WTC11 (cell line): ENCODE results near the gene UBQLN3. TPM values are rescaled to one million over a fixed set of nuclear protein-coding genes. Genes with fewer than 3 reads are reported as not detected.
A peak's percentile ranks its signal among the peaks of the same experiment; 100 is the strongest.

Experiments
- ATAC-seq: fragments of 200-7000 bp; cut with Tn5 transposase; 2 replicates; pipeline ENCODE4 v1.10.0; 2021; ENCODE audit warnings: mild to moderate bottlenecking, moderate library complexity
- CTCF ChIA-PET: fragments of 300-600 bp; sonication (Branson Sonifier 250); formaldehyde crosslinking; loops from one replicate; lab custom pipeline; 2021; ENCODE audit warnings: antibody characterized with exemption; lab: Charles Lee
- POLR2A ChIA-PET: fragments of 350-600 bp; sonication (Branson Sonifier 250); formaldehyde crosslinking; loops from one replicate; lab custom pipeline; 2021; ENCODE audit warnings: antibody characterized with exemption; lab: Charles Lee
- DNase-seq: peaks from one replicate; pipeline ENCODE4 v3.0.0; 2021; ENCODE audit warnings: low spot score
- H3K27ac Mint-ChIP-seq: 2 replicates; pipeline ENCODE4 v1.8.0; 2021; ENCODE audit warnings: mixed read lengths
- H3K27me3 Mint-ChIP-seq: 2 replicates; pipeline ENCODE4 v1.8.0; 2021; ENCODE audit warnings: low read depth, mild to moderate bottlenecking, moderate library complexity, mixed read lengths
- H3K36me3 Mint-ChIP-seq: 2 replicates; pipeline ENCODE4 v1.8.0; 2021; ENCODE audit warnings: mixed read lengths
- H3K4me1 Mint-ChIP-seq: 2 replicates; pipeline ENCODE4 v1.8.0; 2022; ENCODE audit warnings: mixed read lengths
- H3K4me3 Mint-ChIP-seq: 2 replicates; pipeline ENCODE4 v1.8.0; 2021; ENCODE audit warnings: mild to moderate bottlenecking, moderate library complexity, mixed read lengths
- H3K9me3 Mint-ChIP-seq: 2 replicates; pipeline ENCODE4 v1.8.0; 2021; ENCODE audit warnings: mixed read lengths
- ERG ChIP-seq: fragments of 250-450 bp; sonication (Bioruptor Pico); IDR thresholded peaks from 2 replicates; pipeline ENCODE4 v1.8.0; 2021; ENCODE audit warnings: mild to moderate bottlenecking
- ESRRA ChIP-seq: sonication (generic); formaldehyde crosslinking; IDR thresholded peaks from 2 replicates; pipeline ENCODE4 v1.8.1; 2022; ENCODE audit warnings: mild to moderate bottlenecking, missing genetic modification reagents, borderline replicate concordance
- GRHL2 ChIP-seq: fragments of 250-450 bp; sonication (Bioruptor Pico); IDR thresholded peaks from 2 replicates; pipeline ENCODE4 v1.8.0; 2022; ENCODE audit warnings: mild to moderate bottlenecking, moderate library complexity; ENCODE audit not compliant: insufficient replicate concordance, severe bottlenecking
- IRF1 ChIP-seq: sonication (generic); formaldehyde crosslinking; IDR thresholded peaks from 2 replicates; pipeline ENCODE4 v1.8.0; 2023; ENCODE audit warnings: missing genetic modification reagents
- MXD4 ChIP-seq: fragments of 250-450 bp; sonication (Bioruptor Pico); IDR thresholded peaks from 2 replicates; pipeline ENCODE4 v1.8.0; 2021; ENCODE audit warnings: mild to moderate bottlenecking, moderate library complexity, borderline replicate concordance
- NFE2L1 ChIP-seq: sonication (generic); formaldehyde crosslinking; IDR thresholded peaks from 2 replicates; pipeline ENCODE4 v1.8.1; 2023; ENCODE audit warnings: missing genetic modification reagents
- PREB ChIP-seq: sonication (generic); formaldehyde crosslinking; IDR thresholded peaks from 2 replicates; pipeline ENCODE4 v1.8.1; 2022; ENCODE audit warnings: mild to moderate bottlenecking, missing genetic modification reagents, moderate library complexity, borderline replicate concordance
- PRRX2 ChIP-seq: fragments of 250-450 bp; sonication (Bioruptor Pico); IDR thresholded peaks from 2 replicates; pipeline ENCODE4 v1.8.0; 2021; ENCODE audit warnings: mild to moderate bottlenecking
- USF1 ChIP-seq: sonication (generic); formaldehyde crosslinking; IDR thresholded peaks from 2 replicates; pipeline ENCODE4 v1.8.0; 2022; ENCODE audit warnings: mild to moderate bottlenecking, missing genetic modification reagents
- USF2 ChIP-seq: sonication (generic); formaldehyde crosslinking; IDR thresholded peaks from 2 replicates; pipeline ENCODE4 v1.8.1; 2023; ENCODE audit warnings: mild to moderate bottlenecking, missing genetic modification reagents, moderate library complexity
- ZNF396 ChIP-seq: fragments of 250-450 bp; sonication (Bioruptor Pico); IDR thresholded peaks from 2 replicates; pipeline ENCODE4 v1.8.0; 2021; ENCODE audit warnings: mild to moderate bottlenecking, moderate library complexity, borderline replicate concordance
- ZNF416 ChIP-seq: fragments of 250-450 bp; sonication (Bioruptor Pico); IDR thresholded peaks from 2 replicates; pipeline ENCODE4 v1.9.0; 2021; ENCODE audit warnings: mild to moderate bottlenecking, inconsistent platforms
- ZNF532 ChIP-seq: fragments of 250-450 bp; sonication (Bioruptor Pico); IDR thresholded peaks from 2 replicates; pipeline ENCODE4 v1.9.0; 2021; ENCODE audit warnings: mild to moderate bottlenecking, borderline replicate concordance
- total RNA-seq: library from RNA; stranded (reverse); gene quantifications from 3 replicates; pipeline ENCODE4 v1.2.3, GENCODE V29; 2021
- TF ChIP-seq, protein P1 (sequence below): fragments of 200-600 bp; IDR thresholded peaks from 2 replicates; pipeline ENCODE4 v1.8.0; 2022; ENCODE audit warnings: antibody characterized with exemption
- TF ChIP-seq, protein P2 (sequence below): sonication (generic); formaldehyde crosslinking; IDR thresholded peaks from 2 replicates; pipeline ENCODE4 v1.8.0; 2022; ENCODE audit warnings: mild to moderate bottlenecking, missing genetic modification reagents
- TF ChIP-seq, protein P3 (sequence below): sonication (generic); formaldehyde crosslinking; IDR thresholded peaks from 2 replicates; pipeline ENCODE4 v1.8.0; 2022; ENCODE audit warnings: mild to moderate bottlenecking, missing genetic modification reagents

The UBQLN3 gene
- total RNA-seq, 1 experiment from 2014 or later: not detected

- Mint-ChIP-seq H3K4me3 (no peak overlapping the region), H3K9me3 (peaks cover 9% of the 10 kb centered on the region), H3K4me1 (no peaks in the 10 kb centered on the region), H3K27me3 (no peaks in the 10 kb centered on the region; the same call in 1 of the 2 replicates), H3K27ac (no peak overlapping the region), H3K36me3 (peaks cover 3% of the 10 kb centered on the region; the same call in 1 of the 2 replicates)
- TF ChIP-seq, protein P1, sequence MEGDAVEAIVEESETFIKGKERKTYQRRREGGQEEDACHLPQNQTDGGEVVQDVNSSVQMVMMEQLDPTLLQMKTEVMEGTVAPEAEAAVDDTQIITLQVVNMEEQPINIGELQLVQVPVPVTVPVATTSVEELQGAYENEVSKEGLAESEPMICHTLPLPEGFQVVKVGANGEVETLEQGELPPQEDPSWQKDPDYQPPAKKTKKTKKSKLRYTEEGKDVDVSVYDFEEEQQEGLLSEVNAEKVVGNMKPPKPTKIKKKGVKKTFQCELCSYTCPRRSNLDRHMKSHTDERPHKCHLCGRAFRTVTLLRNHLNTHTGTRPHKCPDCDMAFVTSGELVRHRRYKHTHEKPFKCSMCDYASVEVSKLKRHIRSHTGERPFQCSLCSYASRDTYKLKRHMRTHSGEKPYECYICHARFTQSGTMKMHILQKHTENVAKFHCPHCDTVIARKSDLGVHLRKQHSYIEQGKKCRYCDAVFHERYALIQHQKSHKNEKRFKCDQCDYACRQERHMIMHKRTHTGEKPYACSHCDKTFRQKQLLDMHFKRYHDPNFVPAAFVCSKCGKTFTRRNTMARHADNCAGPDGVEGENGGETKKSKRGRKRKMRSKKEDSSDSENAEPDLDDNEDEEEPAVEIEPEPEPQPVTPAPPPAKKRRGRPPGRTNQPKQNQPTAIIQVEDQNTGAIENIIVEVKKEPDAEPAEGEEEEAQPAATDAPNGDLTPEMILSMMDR: peak; percentile 81
- TF ChIP-seq ZNF416 (CRISPR knock-in tag): no peak
- DNase-seq: peak; percentile 43
- POLR2A ChIA-PET: no interaction called here
- peak; percentile 93 for ATAC-seq
- CTCF ChIA-PET: interaction anchor here (0.6 to 1.4 kb wide), 9 partner anchors 9 to 213 kb away, joined by 3 to 5 read pairs (median 3); partner anchors contain the start of gene TRIM22
These were observed 33.5 kb downstream of the UBQLN3 start for GRCh38 chr11:5476186-5476819.

DNA sequence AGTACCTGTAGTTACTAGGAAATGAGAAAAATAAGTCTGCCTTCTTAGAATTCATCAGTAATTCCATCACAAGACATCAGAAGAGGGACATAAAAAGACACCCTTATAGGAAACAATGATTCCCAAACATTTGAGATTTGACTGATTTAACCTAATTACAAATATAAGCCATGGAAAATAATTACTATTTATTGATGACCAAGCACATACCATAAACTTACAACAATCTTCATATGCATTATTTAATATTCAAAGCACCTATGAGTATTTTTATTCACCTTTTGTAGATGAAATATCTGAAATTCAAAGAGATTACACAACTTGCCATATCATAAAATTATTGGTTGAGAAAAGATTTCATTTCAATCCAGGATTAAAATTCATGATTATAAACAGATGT, 35.8 kb downstream of the UBQLN3 start:
- Mint-ChIP-seq H3K36me3 (peaks cover 3% of the 10 kb centered on the region; the same call in 1 of the 2 replicates), H3K27ac (no peak overlapping the region), H3K4me1 (peaks cover 3% of the 10 kb centered on the region; the same call in 1 of the 2 replicates), H3K9me3 (peaks cover 9% of the 10 kb centered on the region), H3K27me3 (no peaks in the 10 kb centered on the region; the same call in 1 of the 2 replicates), H3K4me3 (no peak overlapping the region)
- ATAC-seq: no peak
- no peak for DNase-seq
- ChIA-PET POLR2A (no interaction called here), CTCF (no interaction called here)
- TF ChIP-seq ERG (CRISPR knock-in tag) (no peak), ZNF396 (CRISPR knock-in tag) (no peak), PRRX2 (CRISPR knock-in tag) (no peak), ESRRA (CRISPR knock-in tag) (no peak), MXD4 (CRISPR knock-in tag) (no peak), ZNF532 (CRISPR knock-in tag) (no peak)
- TF ChIP-seq, protein P2, sequence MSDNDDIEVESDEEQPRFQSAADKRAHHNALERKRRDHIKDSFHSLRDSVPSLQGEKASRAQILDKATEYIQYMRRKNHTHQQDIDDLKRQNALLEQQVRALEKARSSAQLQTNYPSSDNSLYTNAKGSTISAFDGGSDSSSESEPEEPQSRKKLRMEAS (CRISPR knock-in tag): no peak

DNA sequence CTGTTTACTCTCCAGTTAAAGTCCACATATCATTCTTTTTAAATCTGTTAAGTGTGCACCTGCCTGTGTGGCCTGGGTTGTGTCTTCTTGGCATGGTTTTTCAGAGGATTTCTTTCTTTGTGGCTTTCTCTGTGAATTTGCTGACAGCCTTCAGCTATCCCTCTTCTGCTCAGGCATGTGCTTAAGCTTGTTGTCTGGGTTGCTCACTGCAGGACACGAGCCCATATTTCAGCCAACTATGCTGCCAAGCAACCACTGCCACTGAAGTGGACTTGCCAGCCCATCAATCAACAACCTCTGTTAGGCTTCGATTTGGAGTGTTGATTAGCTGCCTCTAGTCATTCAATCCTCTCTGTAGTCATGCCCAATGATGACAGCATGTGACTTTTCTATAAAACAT, 42.2 kb downstream of the UBQLN3 start:
- DNase-seq (no peak), ATAC-seq (no peak)
- H3K4me3 Mint-ChIP-seq: no peak overlapping the region
- no peak overlapping the region for H3K27ac Mint-ChIP-seq
- no peaks in the 10 kb centered on the region for H3K9me3 Mint-ChIP-seq
- peaks cover 7% of the 10 kb centered on the region; the same call in 1 of the 2 replicates for H3K4me1 Mint-ChIP-seq
- ChIA-PET CTCF (interaction anchor here (1.7 kb wide), 1 partner anchor 9 kb away, joined by 5 read pairs; no protein-coding TSS in a partner anchor), POLR2A (no interaction called here)
- no peaks in the 10 kb centered on the region; the same call in 1 of the 2 replicates for H3K27me3 Mint-ChIP-seq
- no peaks in the 10 kb centered on the region for H3K36me3 Mint-ChIP-seq
- TF ChIP-seq USF2 (no peak), MXD4 (CRISPR knock-in tag) (no peak), NFE2L1 (CRISPR knock-in tag) (no peak), GRHL2 (CRISPR knock-in tag) (no peak), PREB (CRISPR knock-in tag) (no peak), USF1 (CRISPR knock-in tag) (no peak), IRF1 (no peak), ZNF396 (CRISPR knock-in tag) (no peak)
- TF ChIP-seq, protein P3, sequence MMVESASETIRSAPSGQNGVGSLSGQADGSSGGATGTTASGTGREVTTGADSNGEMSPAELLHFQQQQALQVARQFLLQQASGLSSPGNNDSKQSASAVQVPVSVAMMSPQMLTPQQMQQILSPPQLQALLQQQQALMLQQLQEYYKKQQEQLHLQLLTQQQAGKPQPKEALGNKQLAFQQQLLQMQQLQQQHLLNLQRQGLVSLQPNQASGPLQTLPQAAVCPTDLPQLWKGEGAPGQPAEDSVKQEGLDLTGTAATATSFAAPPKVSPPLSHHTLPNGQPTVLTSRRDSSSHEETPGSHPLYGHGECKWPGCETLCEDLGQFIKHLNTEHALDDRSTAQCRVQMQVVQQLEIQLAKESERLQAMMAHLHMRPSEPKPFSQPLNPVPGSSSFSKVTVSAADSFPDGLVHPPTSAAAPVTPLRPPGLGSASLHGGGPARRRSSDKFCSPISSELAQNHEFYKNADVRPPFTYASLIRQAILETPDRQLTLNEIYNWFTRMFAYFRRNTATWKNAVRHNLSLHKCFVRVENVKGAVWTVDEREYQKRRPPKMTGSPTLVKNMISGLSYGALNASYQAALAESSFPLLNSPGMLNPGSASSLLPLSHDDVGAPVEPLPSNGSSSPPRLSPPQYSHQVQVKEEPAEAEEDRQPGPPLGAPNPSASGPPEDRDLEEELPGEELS: no peak
